Bronchial epithelial cell (primary cell): ENCODE results near the gene ELP1. TPM values are rescaled to one million over a fixed set of nuclear protein-coding genes. Genes with fewer than 3 reads are reported as not detected.
"Not testable (repeated sequence)": the region's sequence is repeated elsewhere in the genome, so short reads cannot be mapped to it uniquely, and the experiment has no call there.

Experiments
- DNase-seq: peaks from one replicate; pipeline ENCODE4 v3.0.0-alpha.2; 2010; ENCODE audit warnings: low read depth
- FAIRE-seq: peaks from 2 replicates; lab custom pipeline; 2011; peaks lifted over from hg19 to GRCh38; lab: Jason Lieb, UNC
- H3K27me3 ChIP-seq: 2 replicates; pipeline ENCODE4 v1.5.1; 2011; ENCODE audit warnings: low read length; ENCODE audit not compliant: control insufficient read depth, insufficient read depth
- H3K36me3 ChIP-seq: 2 replicates; pipeline ENCODE4 v1.5.1; 2011; ENCODE audit warnings: low read length; ENCODE audit not compliant: control insufficient read depth, insufficient read depth
- H3K4me3 ChIP-seq: 2 replicates; pipeline ENCODE4 v1.5.1; 2011; ENCODE audit warnings: mild to moderate bottlenecking, low read depth, low read length, control low read depth
- total RNA-seq: library from RNA; depleted of rRNA; stranded (reverse); fragments of >200 nt; gene quantifications from 2 replicates; pipeline ENCODE4 v1.2.1, GENCODE V29; 2014
- TF ChIP-seq, protein P1 (sequence below): IDR thresholded peaks from 2 replicates; pipeline ENCODE4 v1.5.1; 2011; ENCODE audit warnings: mild to moderate bottlenecking, moderate library complexity, low read length, control low read depth, inconsistent platforms; ENCODE audit not compliant: insufficient read depth, severe bottlenecking

ELP1 gene
- total RNA-seq, 1 donor from 2014 or later = 37.9 TPM

- Histone ChIP-seq H3K36me3 (peaks cover 30% of the 10 kb centered on the region), H3K27me3 (no peaks in the 10 kb centered on the region), H3K4me3 (no peak overlapping the region)
- TF ChIP-seq, protein P1, sequence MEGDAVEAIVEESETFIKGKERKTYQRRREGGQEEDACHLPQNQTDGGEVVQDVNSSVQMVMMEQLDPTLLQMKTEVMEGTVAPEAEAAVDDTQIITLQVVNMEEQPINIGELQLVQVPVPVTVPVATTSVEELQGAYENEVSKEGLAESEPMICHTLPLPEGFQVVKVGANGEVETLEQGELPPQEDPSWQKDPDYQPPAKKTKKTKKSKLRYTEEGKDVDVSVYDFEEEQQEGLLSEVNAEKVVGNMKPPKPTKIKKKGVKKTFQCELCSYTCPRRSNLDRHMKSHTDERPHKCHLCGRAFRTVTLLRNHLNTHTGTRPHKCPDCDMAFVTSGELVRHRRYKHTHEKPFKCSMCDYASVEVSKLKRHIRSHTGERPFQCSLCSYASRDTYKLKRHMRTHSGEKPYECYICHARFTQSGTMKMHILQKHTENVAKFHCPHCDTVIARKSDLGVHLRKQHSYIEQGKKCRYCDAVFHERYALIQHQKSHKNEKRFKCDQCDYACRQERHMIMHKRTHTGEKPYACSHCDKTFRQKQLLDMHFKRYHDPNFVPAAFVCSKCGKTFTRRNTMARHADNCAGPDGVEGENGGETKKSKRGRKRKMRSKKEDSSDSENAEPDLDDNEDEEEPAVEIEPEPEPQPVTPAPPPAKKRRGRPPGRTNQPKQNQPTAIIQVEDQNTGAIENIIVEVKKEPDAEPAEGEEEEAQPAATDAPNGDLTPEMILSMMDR = no peak
- DNase-seq (no peak), FAIRE-seq (no peak)
These were observed 23.0 kb downstream of the ELP1 start for GRCh38 chr9:108910914-108911313.

GRCh38 chr9:108910402-108910801 lies 23.5 kb downstream of the ELP1 start:
- Histone ChIP-seq H3K4me3 (no peak overlapping the region), H3K27me3 (no peaks in the 10 kb centered on the region), H3K36me3 (peaks cover 30% of the 10 kb centered on the region)
- DNase-seq (no peak), FAIRE-seq (no peak)
- TF ChIP-seq, protein P1 = no peak

GRCh38 chr9:108905494-108905893 lies 28.4 kb downstream of the ELP1 start:
- TF ChIP-seq, protein P1 = no peak
- FAIRE-seq = no peak
- Histone ChIP-seq H3K27me3 (no peaks in the 10 kb centered on the region), H3K36me3 (peaks cover 19% of the 10 kb centered on the region), H3K4me3 (no peak overlapping the region)
- DNase-seq = no peak

- no peak for DNase-seq
- H3K4me3 ChIP-seq = no peak overlapping the region
- no peak for FAIRE-seq
- TF ChIP-seq, protein P1 = no peak
- H3K27me3 ChIP-seq = no peaks in the 10 kb centered on the region
- H3K36me3 ChIP-seq = peaks cover 20% of the 10 kb centered on the region
These were observed 29.8 kb downstream of the ELP1 start for GRCh38 chr9:108904161-108904560.

DNA sequence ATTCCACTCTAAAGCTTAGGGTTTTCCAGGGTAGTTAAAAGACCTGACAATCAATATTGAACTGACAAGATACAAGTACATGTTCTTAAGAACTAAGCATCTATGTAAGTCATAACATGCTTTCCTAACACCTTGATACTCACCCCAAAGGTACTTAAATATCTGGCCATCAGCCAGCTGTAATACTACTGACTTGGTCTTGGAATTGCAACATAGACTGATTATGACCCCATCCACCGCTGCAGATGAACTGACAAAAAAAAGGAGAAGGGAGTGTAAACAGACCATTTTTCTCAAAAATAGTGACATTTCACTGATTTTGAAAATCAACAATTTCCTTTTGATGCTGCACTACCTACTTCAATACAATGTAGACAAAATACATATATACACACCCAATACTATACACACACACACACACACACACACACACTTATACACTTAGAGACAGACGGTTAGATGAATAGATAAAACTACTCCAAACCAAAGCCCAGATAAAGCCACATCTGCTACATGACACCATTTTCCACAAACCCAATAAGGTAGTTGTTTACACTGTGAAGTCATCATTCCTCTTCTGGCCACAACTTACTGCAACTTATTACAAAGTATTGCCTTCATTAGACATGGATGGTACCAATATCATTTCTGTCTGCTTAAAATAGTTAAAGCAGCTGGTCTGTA lies 30.4 kb downstream of the ELP1 start:
- Histone ChIP-seq H3K4me3 (no peak overlapping the region), H3K27me3 (no peaks in the 10 kb centered on the region), H3K36me3 (peaks cover 18% of the 10 kb centered on the region)
- DNase-seq (peak; percentile 21), FAIRE-seq (no peak)
- TF ChIP-seq, protein P1 = no peak

DNA sequence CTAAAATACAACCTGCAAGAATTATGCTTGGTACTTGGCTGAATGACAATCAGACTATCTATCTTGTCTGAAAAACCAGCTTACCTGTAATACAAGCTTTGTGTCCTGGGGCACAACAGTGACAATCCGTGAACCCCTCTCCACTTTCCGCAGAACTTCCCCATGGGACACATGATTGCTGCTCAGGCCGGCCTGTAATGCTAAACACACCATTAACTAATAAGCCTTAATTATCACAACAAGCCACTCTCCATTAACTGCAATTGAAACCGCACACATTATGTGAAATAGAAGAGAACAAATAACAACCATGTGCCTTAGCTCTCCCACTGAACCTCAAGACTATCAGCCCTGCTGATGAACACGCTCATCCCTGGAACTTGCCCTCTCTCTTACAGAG lies 33.7 kb downstream of the ELP1 start:
- H3K27me3 ChIP-seq = no peaks in the 10 kb centered on the region
- H3K4me3 ChIP-seq = no peak overlapping the region
- no peak for DNase-seq
- FAIRE-seq = no peak
- TF ChIP-seq, protein P1 = no peak
- H3K36me3 ChIP-seq = peaks cover 19% of the 10 kb centered on the region

- DNase-seq, H3K27me3 ChIP-seq, FAIRE-seq, H3K4me3 ChIP-seq: not testable (repeated sequence)
- peaks cover 20% of the 10 kb centered on the region for H3K36me3 ChIP-seq
These were observed 34.8 kb downstream of the ELP1 start for GRCh38 chr9:108899023-108899695.
